ENCODE data around the gene ICA1.

Gene ICA1

DNA sequence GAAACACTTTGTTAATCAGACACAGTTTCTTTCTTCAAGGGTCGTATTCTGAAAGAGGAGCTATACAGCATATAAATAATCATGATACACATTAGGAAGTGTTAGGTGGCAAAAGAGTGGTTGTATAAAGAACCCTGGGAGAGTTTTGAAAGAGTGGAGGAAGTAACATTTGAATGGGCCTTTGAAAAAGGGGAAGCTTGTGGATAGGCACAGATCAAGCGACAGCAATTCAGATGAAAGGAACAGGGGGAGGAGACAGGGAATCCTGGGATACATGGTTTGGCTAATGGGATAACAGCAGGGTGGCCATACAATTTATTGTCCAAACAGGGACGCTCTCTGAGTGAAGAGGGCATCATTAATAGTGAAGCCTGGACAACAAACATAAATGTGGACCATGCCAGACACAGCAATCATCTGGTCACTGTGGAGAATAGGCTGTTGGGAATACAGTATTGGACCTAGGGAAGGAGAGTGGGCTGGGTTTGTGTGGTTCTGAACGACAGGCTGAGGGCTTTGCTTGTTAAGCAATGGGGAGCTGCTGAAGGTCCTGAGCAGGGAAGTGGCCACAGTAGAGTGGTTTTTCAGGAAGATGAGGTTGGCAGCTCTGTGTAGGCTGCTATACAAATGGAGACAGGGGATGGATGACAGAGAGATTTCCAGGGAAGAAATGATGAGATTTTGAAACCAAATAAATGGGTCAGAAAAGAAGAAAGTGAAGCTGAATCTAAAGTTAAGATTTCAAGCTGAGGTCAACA lies 75.9 kb downstream of the ICA1 start:
- TF ChIP-seq, protein P1, sequence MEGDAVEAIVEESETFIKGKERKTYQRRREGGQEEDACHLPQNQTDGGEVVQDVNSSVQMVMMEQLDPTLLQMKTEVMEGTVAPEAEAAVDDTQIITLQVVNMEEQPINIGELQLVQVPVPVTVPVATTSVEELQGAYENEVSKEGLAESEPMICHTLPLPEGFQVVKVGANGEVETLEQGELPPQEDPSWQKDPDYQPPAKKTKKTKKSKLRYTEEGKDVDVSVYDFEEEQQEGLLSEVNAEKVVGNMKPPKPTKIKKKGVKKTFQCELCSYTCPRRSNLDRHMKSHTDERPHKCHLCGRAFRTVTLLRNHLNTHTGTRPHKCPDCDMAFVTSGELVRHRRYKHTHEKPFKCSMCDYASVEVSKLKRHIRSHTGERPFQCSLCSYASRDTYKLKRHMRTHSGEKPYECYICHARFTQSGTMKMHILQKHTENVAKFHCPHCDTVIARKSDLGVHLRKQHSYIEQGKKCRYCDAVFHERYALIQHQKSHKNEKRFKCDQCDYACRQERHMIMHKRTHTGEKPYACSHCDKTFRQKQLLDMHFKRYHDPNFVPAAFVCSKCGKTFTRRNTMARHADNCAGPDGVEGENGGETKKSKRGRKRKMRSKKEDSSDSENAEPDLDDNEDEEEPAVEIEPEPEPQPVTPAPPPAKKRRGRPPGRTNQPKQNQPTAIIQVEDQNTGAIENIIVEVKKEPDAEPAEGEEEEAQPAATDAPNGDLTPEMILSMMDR (conservative IDR thresholded peaks at IDR 0.05; ENCODE audit: low read length), result no peak
- no peak for DNase-seq (ENCODE audit: low read depth)
- H3K4me3 ChIP-seq (ENCODE audit: low read length), result no peak overlapping the region

DNA sequence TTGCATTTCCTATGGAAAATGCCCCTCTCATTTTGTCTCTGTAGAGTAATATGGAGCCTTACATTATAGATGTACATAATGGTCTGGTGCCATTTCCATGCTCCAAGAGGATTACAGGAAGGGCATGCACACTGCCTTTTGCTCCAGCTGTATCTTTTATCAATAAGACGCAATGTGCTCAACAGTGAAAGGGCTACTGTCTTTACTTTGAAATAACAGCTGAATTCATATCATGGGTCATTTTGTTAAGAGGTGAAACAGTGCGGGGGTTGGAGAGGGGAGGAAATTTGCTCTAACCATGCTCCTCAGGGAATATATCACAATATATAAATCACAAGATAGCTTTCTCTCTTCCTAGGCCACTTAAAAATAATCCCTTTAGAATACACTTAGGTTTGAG lies 77.7 kb downstream of the ICA1 start:
- TF ChIP-seq, protein P1 (conservative IDR thresholded peaks at IDR 0.05; ENCODE audit: low read length), result no peak
- no peak for DNase-seq (ENCODE audit: low read depth)
- no peak overlapping the region for H3K4me3 ChIP-seq (ENCODE audit: low read length)

DNA sequence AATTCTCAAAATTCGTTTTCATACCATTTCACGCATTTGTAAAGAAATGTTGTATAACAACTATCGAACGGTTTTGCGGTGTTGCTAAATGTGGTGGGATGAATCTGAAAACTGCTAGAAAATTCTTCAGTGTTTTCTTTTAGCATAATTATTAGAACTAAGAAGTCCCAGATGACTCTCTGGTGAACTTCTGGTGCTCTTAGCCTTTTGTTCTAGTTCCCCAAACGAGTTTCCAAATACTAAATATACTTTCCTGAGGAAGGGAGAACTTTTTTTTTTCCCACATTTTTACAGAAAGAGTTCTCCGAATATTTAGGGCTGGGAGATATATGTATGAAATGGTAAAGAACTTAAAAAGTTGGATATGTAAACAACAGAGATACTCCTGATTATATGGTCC lies 82.5 kb downstream of the ICA1 start:
- TF ChIP-seq, protein P1 (conservative IDR thresholded peaks at IDR 0.05; ENCODE audit: low read length), result no peak
- no peak for DNase-seq (ENCODE audit: low read depth)
- no peak overlapping the region for H3K4me3 ChIP-seq (ENCODE audit: low read length)

DNA sequence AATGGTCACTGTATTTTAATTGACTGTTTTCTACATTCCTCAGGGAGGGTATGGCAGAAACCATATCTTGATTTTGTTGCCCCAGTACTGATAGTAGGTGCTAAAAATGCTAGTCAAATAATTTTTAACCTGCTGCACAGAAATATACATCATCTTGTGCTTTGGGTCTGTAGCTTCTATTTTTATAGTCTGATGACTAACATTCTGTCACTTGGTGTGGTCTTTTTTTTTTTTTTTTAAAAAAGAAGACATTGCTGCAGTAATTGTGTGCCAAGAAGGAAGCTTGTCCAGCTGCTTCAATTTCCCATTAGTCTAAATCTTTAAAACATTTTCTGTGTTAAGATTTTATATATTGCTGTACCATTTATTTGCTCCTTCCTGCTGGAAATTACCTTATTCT lies 83.6 kb downstream of the ICA1 start:
- no peak overlapping the region for H3K4me3 ChIP-seq (ENCODE audit: low read length)
- TF ChIP-seq, protein P1 (conservative IDR thresholded peaks at IDR 0.05; ENCODE audit: low read length), result no peak
- DNase-seq (ENCODE audit: low read depth), result no peak

DNA sequence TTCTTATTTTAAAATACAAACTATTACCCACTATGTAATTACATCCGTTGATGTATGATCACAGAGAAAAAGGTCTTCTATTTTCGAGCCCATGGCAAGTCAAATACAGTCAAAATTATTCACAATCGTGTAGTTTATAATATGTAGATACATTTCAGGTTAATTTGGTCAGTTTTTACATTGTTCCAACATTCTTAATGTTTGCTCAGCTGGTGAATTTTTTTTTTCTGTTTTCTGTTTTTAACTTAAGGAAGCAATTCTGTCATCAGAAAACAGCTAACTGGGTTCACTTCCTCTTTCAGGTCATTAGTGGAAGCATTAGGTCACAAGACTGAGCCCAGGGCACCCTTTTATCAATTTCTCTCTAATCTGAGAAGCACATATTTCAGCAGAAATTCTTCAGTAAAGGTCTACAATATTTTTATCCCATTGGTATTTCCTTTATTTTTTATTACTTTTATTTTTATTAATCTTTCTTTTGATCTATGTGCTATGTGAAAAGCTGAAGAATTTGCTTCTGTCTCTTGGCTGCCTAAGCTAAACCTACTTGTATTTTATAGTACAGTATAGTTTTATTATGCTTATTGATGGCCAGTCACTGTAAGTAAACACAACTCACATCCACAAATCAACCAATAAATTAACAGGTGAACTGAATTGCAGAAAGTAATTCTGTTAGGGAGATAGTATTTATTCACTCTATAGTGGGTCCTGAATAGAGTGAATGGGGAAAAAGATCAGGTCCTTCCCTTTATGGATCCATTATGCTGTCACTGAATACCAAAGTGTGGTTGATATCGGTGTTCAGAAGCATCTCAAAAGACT lies 84.6 kb downstream of the ICA1 start:
- no peak overlapping the region for H3K4me3 ChIP-seq (ENCODE audit: low read length)
- TF ChIP-seq, protein P1 (conservative IDR thresholded peaks at IDR 0.05; ENCODE audit: low read length), result no peak
- DNase-seq (ENCODE audit: low read depth), result no peak

DNA sequence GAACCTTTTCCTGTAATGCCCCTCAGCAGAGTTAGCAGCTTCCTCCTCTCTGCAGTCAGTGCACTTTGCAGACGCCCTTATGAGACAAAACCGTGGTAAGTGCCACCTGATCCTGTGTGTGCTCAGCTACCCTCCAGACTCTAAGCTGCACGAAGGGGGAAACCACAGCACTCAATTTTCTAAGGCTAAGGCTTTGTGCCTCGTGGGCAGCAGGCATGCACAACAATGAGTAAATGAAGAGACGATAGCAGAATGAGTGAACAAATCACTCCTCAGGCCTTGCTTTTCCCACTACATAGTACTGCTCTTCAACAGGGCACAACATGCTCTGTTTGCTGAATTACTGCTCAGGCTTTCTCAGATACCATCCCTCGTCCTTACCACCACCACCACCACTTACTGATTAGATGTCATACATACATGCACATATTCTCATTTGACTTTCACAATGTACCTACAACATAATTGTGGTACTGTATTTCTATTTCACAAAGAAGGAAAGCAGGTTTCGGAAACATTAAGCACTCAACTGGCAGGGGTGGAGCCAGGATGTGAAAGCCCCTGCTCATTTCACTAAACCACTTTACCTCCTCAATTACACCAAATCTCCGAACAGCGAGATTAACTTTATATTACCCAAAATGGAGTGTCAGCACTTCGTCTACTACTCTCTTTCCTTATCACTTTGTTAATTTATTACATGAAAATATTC lies 85.4 kb downstream of the ICA1 start:
- TF ChIP-seq, protein P1 (conservative IDR thresholded peaks at IDR 0.05; ENCODE audit: low read length), result no peak
- DNase-seq (ENCODE audit: low read depth), result no peak
- no peak overlapping the region for H3K4me3 ChIP-seq (ENCODE audit: low read length)
